WTC11 (cell line): ENCODE measurements around the gene UBAC2. TPM values are rescaled to one million over a fixed set of nuclear protein-coding genes. Genes with fewer than 3 reads are reported as not detected.
A peak's percentile ranks its signal among the peaks of the same experiment; 100 is the strongest.

Experiments
- ATAC-seq: fragments of 200-7000 bp; cut with Tn5 transposase; 2 replicates; pipeline ENCODE4 v1.10.0; 2021; ENCODE audit warnings: mild to moderate bottlenecking, moderate library complexity
- CTCF ChIA-PET: fragments of 300-600 bp; sonication (Branson Sonifier 250); formaldehyde crosslinking; loops from one replicate; lab custom pipeline; 2021; ENCODE audit warnings: antibody characterized with exemption; lab: Charles Lee
- POLR2A ChIA-PET: fragments of 350-600 bp; sonication (Branson Sonifier 250); formaldehyde crosslinking; loops from one replicate; lab custom pipeline; 2021; ENCODE audit warnings: antibody characterized with exemption; lab: Charles Lee
- DNase-seq: peaks from one replicate; pipeline ENCODE4 v3.0.0; 2021; ENCODE audit warnings: low spot score
- H3K27ac Mint-ChIP-seq: 2 replicates; pipeline ENCODE4 v1.8.0; 2021; ENCODE audit warnings: mixed read lengths
- H3K27me3 Mint-ChIP-seq: 2 replicates; pipeline ENCODE4 v1.8.0; 2021; ENCODE audit warnings: low read depth, mild to moderate bottlenecking, moderate library complexity, mixed read lengths
- H3K36me3 Mint-ChIP-seq: 2 replicates; pipeline ENCODE4 v1.8.0; 2021; ENCODE audit warnings: mixed read lengths
- H3K4me1 Mint-ChIP-seq: 2 replicates; pipeline ENCODE4 v1.8.0; 2022; ENCODE audit warnings: mixed read lengths
- H3K4me3 Mint-ChIP-seq: 2 replicates; pipeline ENCODE4 v1.8.0; 2021; ENCODE audit warnings: mild to moderate bottlenecking, moderate library complexity, mixed read lengths
- H3K9me3 Mint-ChIP-seq: 2 replicates; pipeline ENCODE4 v1.8.0; 2021; ENCODE audit warnings: mixed read lengths
- AR ChIP-seq: fragments of 250-450 bp; sonication (Bioruptor Pico); IDR thresholded peaks from 2 replicates; pipeline ENCODE4 v1.9.0; 2021; ENCODE audit warnings: mild to moderate bottlenecking
- ATF1 ChIP-seq: sonication (generic); formaldehyde crosslinking; IDR thresholded peaks from 2 replicates; pipeline ENCODE4 v1.8.1; 2023; ENCODE audit warnings: mild to moderate bottlenecking, moderate library complexity, missing genetic modification reagents
- E2F5 ChIP-seq: sonication (generic); formaldehyde crosslinking; IDR thresholded peaks from 2 replicates; pipeline ENCODE4 v1.8.1; 2022; ENCODE audit warnings: mild to moderate bottlenecking, moderate library complexity, missing genetic modification reagents
- ESRRA ChIP-seq: sonication (generic); formaldehyde crosslinking; IDR thresholded peaks from 2 replicates; pipeline ENCODE4 v1.8.1; 2022; ENCODE audit warnings: mild to moderate bottlenecking, missing genetic modification reagents, borderline replicate concordance
- GRHL2 ChIP-seq: fragments of 250-450 bp; sonication (Bioruptor Pico); IDR thresholded peaks from 2 replicates; pipeline ENCODE4 v1.8.0; 2022; ENCODE audit warnings: mild to moderate bottlenecking, moderate library complexity; ENCODE audit not compliant: insufficient replicate concordance, severe bottlenecking
- KAT7 ChIP-seq: sonication (generic); formaldehyde crosslinking; IDR thresholded peaks from 2 replicates; pipeline ENCODE4 v1.8.1; 2023; ENCODE audit warnings: missing genetic modification reagents, mild to moderate bottlenecking, borderline replicate concordance
- NFYB ChIP-seq: sonication (generic); formaldehyde crosslinking; conservative IDR thresholded peaks from 2 replicates; pipeline ENCODE4 v1.8.0; 2022; ENCODE audit warnings: low read depth, missing genetic modification reagents
- SMAD3 ChIP-seq: sonication (generic); formaldehyde crosslinking; IDR thresholded peaks from 2 replicates; pipeline ENCODE4 v1.8.0; 2022; ENCODE audit warnings: missing genetic modification reagents, mild to moderate bottlenecking, borderline replicate concordance
- SMAD4 ChIP-seq: sonication (generic); formaldehyde crosslinking; IDR thresholded peaks from 2 replicates; pipeline ENCODE4 v1.8.0; 2022; ENCODE audit warnings: mild to moderate bottlenecking, missing genetic modification reagents
- ZMAT4 ChIP-seq: fragments of 250-450 bp; sonication (Bioruptor Pico); IDR thresholded peaks from 2 replicates; pipeline ENCODE4 v1.9.0; 2021; ENCODE audit warnings: mild to moderate bottlenecking
- ZNF232 ChIP-seq: sonication (generic); formaldehyde crosslinking; IDR thresholded peaks from 2 replicates; pipeline ENCODE4 v1.8.0; 2022; ENCODE audit warnings: mild to moderate bottlenecking, missing genetic modification reagents
- total RNA-seq: library from RNA; stranded (reverse); gene quantifications from 3 replicates; pipeline ENCODE4 v1.2.3, GENCODE V29; 2021
- TF ChIP-seq, protein P1 (sequence below): sonication (generic); formaldehyde crosslinking; IDR thresholded peaks from 2 replicates; pipeline ENCODE4 v1.8.0; 2022; ENCODE audit warnings: mild to moderate bottlenecking, missing genetic modification reagents
- TF ChIP-seq, protein P2 (sequence below): sonication (generic); formaldehyde crosslinking; IDR thresholded peaks from 2 replicates; pipeline ENCODE4 v1.8.1; 2023; ENCODE audit warnings: mild to moderate bottlenecking, missing genetic modification reagents
- TF ChIP-seq, protein P3 (sequence below): sonication (generic); formaldehyde crosslinking; IDR thresholded peaks from 2 replicates; pipeline ENCODE4 v1.8.1; 2023; ENCODE audit warnings: mild to moderate bottlenecking, missing genetic modification reagents, moderate library complexity

UBAC2 gene
- total RNA-seq, 1 experiment from 2014 or later = 64.7 TPM

DNA sequence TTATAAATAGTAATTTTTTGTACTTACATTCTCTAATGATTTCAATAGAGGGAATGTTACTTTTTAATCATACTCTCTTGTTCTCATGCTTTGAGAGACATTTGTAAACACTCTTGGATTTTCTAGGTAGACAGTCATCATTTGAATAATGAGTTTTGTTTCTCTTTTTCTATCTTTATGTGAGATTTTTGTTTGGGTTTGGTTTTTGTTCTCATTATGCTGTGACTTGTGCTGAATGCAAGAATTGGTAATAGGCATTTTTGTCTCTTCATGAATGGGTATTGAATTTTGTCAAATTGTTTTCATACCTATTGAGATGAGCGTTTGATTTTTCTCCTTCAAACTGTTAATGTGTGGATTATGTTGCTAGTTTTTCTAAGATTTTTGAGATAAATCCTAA lies 163.3 kb downstream of the UBAC2 start (continued):
- TF ChIP-seq, protein P1, sequence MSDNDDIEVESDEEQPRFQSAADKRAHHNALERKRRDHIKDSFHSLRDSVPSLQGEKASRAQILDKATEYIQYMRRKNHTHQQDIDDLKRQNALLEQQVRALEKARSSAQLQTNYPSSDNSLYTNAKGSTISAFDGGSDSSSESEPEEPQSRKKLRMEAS (CRISPR knock-in tag) = no peak
- no peak for TF ChIP-seq ATF1 (CRISPR knock-in tag)

- Mint-ChIP-seq H3K36me3 (peaks cover 8% of the 10 kb centered on the region), H3K4me1 (peaks cover 9% of the 10 kb centered on the region), H3K27ac (no peak overlapping the region), H3K9me3 (no peaks in the 10 kb centered on the region), H3K4me3 (no peak overlapping the region), H3K27me3 (no peaks in the 10 kb centered on the region)
- ChIA-PET CTCF (interaction anchor here (0.6 to 1.6 kb wide), 7 partner anchors 10 to 257 kb away, joined by 3 to 7 read pairs (median 3); no protein-coding TSS in a partner anchor), POLR2A (no interaction called here)
- TF ChIP-seq GRHL2 (CRISPR knock-in tag) (no peak), ESRRA (CRISPR knock-in tag) (no peak)
- TF ChIP-seq, protein P2, sequence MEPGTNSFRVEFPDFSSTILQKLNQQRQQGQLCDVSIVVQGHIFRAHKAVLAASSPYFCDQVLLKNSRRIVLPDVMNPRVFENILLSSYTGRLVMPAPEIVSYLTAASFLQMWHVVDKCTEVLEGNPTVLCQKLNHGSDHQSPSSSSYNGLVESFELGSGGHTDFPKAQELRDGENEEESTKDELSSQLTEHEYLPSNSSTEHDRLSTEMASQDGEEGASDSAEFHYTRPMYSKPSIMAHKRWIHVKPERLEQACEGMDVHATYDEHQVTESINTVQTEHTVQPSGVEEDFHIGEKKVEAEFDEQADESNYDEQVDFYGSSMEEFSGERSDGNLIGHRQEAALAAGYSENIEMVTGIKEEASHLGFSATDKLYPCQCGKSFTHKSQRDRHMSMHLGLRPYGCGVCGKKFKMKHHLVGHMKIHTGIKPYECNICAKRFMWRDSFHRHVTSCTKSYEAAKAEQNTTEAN = no peak
- DNase-seq = no peak
- ATAC-seq = no peak
Observed at GRCh38 chr13:99366075-99366987, 165.7 kb downstream of the UBAC2 start.

GRCh38 chr13:99367106-99367616 lies 166.5 kb downstream of the UBAC2 start:
- CTCF ChIA-PET = interaction anchor here (0.5 to 1.6 kb wide), 8 partner anchors 9 to 258 kb away, joined by 3 to 7 read pairs (median 4); no protein-coding TSS in a partner anchor
- H3K4me1 Mint-ChIP-seq = peaks cover 9% of the 10 kb centered on the region
- H3K9me3 Mint-ChIP-seq = no peaks in the 10 kb centered on the region
- no peak overlapping the region for H3K4me3 Mint-ChIP-seq
- DNase-seq (no peak), ATAC-seq (peak; percentile 45)
- TF ChIP-seq NFYB (CRISPR knock-in tag) (no peak), E2F5 (CRISPR knock-in tag) (no peak), ZNF232 (CRISPR knock-in tag) (no peak), ZMAT4 (CRISPR knock-in tag) (no peak), SMAD3 (no peak), AR (CRISPR knock-in tag) (no peak), KAT7 (CRISPR knock-in tag) (no peak), SMAD4 (CRISPR knock-in tag) (no peak)
- TF ChIP-seq, protein P3, sequence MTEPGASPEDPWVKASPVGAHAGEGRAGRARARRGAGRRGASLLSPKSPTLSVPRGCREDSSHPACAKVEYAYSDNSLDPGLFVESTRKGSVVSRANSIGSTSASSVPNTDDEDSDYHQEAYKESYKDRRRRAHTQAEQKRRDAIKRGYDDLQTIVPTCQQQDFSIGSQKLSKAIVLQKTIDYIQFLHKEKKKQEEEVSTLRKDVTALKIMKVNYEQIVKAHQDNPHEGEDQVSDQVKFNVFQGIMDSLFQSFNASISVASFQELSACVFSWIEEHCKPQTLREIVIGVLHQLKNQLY (CRISPR knock-in tag) = no peak
- peaks cover 9% of the 10 kb centered on the region for H3K36me3 Mint-ChIP-seq
- peak overlapping the region; percentile 74 for H3K27ac Mint-ChIP-seq
- no peaks in the 10 kb centered on the region for H3K27me3 Mint-ChIP-seq
- POLR2A ChIA-PET = no interaction called here
